Testis (tissue), 3 donors: ENCODE data around the gene FBXO7. TPM values are rescaled to one million over a fixed set of nuclear protein-coding genes. Genes with fewer than 3 reads are reported as not detected.

Experiments used
- DNase-seq: peaks from one replicate; pipeline ENCODE4 v3.0.0-alpha.2; 2019
- H3K27ac ChIP-seq, 2 donors: fragments of 200-600 bp; sonication (generic); one replicate each; pipeline ENCODE4 v1.5.1; 2019
- H3K27me3 ChIP-seq: fragments of 200-600 bp; sonication (generic); one replicate; pipeline ENCODE4 v1.5.1; 2019
- H3K36me3 ChIP-seq: fragments of 200-600 bp; sonication (generic); one replicate; pipeline ENCODE4 v1.5.1; 2017; ENCODE audit warnings: low read depth; ENCODE audit errors: missing control alignments
- H3K4me1 ChIP-seq: fragments of 200-600 bp; sonication (generic); one replicate; pipeline ENCODE4 v1.5.1; 2019
- H3K4me3 ChIP-seq, 2 donors: fragments of 200-600 bp; sonication (generic); one replicate each; pipeline ENCODE4 v1.5.1; 2017 to 2019
- H3K9me3 ChIP-seq: fragments of 200-600 bp; sonication (generic); one replicate; pipeline ENCODE4 v1.5.1; 2017
- POLR2A ChIP-seq: fragments of 450-650 bp; IDR thresholded peaks from one replicate; pipeline ENCODE4 v1.6.1; 2017; ENCODE audit warnings: antibody characterized with exemption, mild to moderate bottlenecking, moderate library complexity
- WGBS, 2 donors: methylation state at CpG; one replicate each; pipeline ENCODE4 v1.1.5; 2018; 5-methylcytosine and 5-hydroxymethylcytosine counted together
- intact Hi-C: fragments of 100-400 bp; cut with DNase I; formaldehyde crosslinking; loops from one replicate; pipeline ENCODE4 v1.15.1; 2023; ENCODE audit warnings: low total_unique reads
- polyA plus RNA-seq: library from polyadenylated mRNA; stranded (reverse); fragments of 350-450 nt; fragmentation: Illumina TruSeq; extraction: RNeasy Lipid Tissue Mini Kit (QIAGEN cat#74804); gene quantifications from one replicate; pipeline ENCODE4 v1.2.3, GENCODE V29; 2014; ENCODE audit warnings: low read depth, low replicate concordance; ENCODE audit not compliant: insufficient read depth
- total RNA-seq, 2 donors: library from RNA; depleted of rRNA; stranded (reverse); fragments of >200 nt; gene quantifications; one replicate each; pipeline ENCODE4 v1.2.3, GENCODE V29; 2016
- TF ChIP-seq, protein P1 (sequence below), 3 experiments: fragments of 450-650 bp in 2 of 3; fragments of 200-600 bp in 1 of 3; sonication (generic) in 1 of 3; IDR thresholded peaks; one replicate each; pipeline ENCODE4 v1.5.1; 2016 to 2019; ENCODE audit warnings: antibody characterized with exemption in 3 of 3, mild to moderate bottlenecking in 2 of 3, moderate library complexity in 1 of 3

The FBXO7 gene
- total and polyA plus RNA-seq, 3 donors from 2014 or later, result 184 to 270 (median 203) TPM

GRCh38 chr22:32548039-32548438 is 73.4 kb downstream of the FBXO7 start:
- WGBS, 2 donors, result 84 to 97% methylated on average over 7 of the region's 7 CpGs
- H3K9me3 ChIP-seq, result no peaks in the 10 kb centered on the region
- H3K27ac ChIP-seq, result no peak overlapping the region
- H3K36me3 ChIP-seq, result no peaks in the 10 kb centered on the region
- peaks cover 11% of the 10 kb centered on the region for H3K4me1 ChIP-seq
- no peak for TF ChIP-seq POLR2A
- TF ChIP-seq, protein P1, sequence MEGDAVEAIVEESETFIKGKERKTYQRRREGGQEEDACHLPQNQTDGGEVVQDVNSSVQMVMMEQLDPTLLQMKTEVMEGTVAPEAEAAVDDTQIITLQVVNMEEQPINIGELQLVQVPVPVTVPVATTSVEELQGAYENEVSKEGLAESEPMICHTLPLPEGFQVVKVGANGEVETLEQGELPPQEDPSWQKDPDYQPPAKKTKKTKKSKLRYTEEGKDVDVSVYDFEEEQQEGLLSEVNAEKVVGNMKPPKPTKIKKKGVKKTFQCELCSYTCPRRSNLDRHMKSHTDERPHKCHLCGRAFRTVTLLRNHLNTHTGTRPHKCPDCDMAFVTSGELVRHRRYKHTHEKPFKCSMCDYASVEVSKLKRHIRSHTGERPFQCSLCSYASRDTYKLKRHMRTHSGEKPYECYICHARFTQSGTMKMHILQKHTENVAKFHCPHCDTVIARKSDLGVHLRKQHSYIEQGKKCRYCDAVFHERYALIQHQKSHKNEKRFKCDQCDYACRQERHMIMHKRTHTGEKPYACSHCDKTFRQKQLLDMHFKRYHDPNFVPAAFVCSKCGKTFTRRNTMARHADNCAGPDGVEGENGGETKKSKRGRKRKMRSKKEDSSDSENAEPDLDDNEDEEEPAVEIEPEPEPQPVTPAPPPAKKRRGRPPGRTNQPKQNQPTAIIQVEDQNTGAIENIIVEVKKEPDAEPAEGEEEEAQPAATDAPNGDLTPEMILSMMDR (IDR thresholded peaks at IDR 0.05), result no peak
- DNase-seq, result no peak
- H3K4me3 ChIP-seq, result no peak overlapping the region
- intact Hi-C loops, result no loop called here
- H3K27me3 ChIP-seq, result no peaks in the 10 kb centered on the region

Other genes starting within 250 kb of the FBXO7 start
- 1 to 10 TPM in 1 of 2 donors, under 1 TPM in 1; 0.93 to 1.0 TPM for gene SLC5A4, start 219.5 kb upstream of the FBXO7 start, total RNA-seq
- gene SLC5A4, start 219.5 kb upstream of the FBXO7 start, polyA plus RNA-seq, result 1.1 TPM
- gene RFPL3, start 116.9 kb upstream of the FBXO7 start, total RNA-seq, result 1 to 10 TPM; 2.6 to 3.6 TPM
- gene RFPL3, start 116.9 kb upstream of the FBXO7 start, polyA plus RNA-seq, result 4.1 TPM
- 10 to 100 TPM; 62.1 to 68.0 TPM for gene RTCB, start 62.6 kb upstream of the FBXO7 start, total RNA-seq
- 100 TPM for gene RTCB, start 62.6 kb upstream of the FBXO7 start, polyA plus RNA-seq
- gene BPIFC, start 10.4 kb upstream of the FBXO7 start, total RNA-seq, result 1 to 10 TPM in 1 of 2 donors, under 1 TPM in 1; 0.93 to 1.3 TPM
- 3.0 TPM for gene BPIFC, start 10.4 kb upstream of the FBXO7 start, polyA plus RNA-seq